H1 (cell line): ENCODE results near the gene CPED1. TPM values are rescaled to one million over a fixed set of nuclear protein-coding genes. Genes with fewer than 3 reads are reported as not detected.

ENCODE experiments used
- CTCF ChIA-PET: fragments of 300-600 bp; sonication (Branson Sonifier 250); formaldehyde crosslinking; loops from one replicate; lab custom pipeline; 2021; ENCODE audit not compliant: partially characterized antibody; lab: Charles Lee
- POLR2A ChIA-PET: fragments of 300-600 bp; sonication (Branson Sonifier 250); formaldehyde crosslinking; loops from one replicate; lab custom pipeline; 2021; ENCODE audit warnings: inconsistent platforms; ENCODE audit not compliant: partially characterized antibody; lab: Charles Lee
- DNase-seq, 2 experiments: peaks; one replicate each; pipeline versions ENCODE4 v3.0.0 to v3.0.0-alpha.2; 2010 to 2022; ENCODE audit warnings: low spot score in 2 of 2, low read depth in 1 of 2, mixed read lengths in 1 of 2
- FAIRE-seq: peaks from 2 replicates; lab custom pipeline; 2011; peaks lifted over from hg19 to GRCh38; lab: Jason Lieb, UNC
- H2AFZ ChIP-seq: 2 replicates; pipeline ENCODE4 v1.8.1; 2012; ENCODE audit warnings: low read length, inconsistent platforms
- H2AK5ac ChIP-seq: 2 replicates; pipeline ENCODE4 v1.6.1; 2013; ENCODE audit warnings: low read depth, low read length
- H2BK120ac ChIP-seq: replicated peaks from 2 replicates; pipeline ENCODE3; 2013; ENCODE audit warnings: low read depth, low read length, inconsistent platforms
- H2BK12ac ChIP-seq: 2 replicates; pipeline ENCODE4 v1.6.1; 2013; ENCODE audit warnings: low read depth, low read length
- H2BK15ac ChIP-seq: 2 replicates; pipeline ENCODE4 v1.6.1; 2013; ENCODE audit warnings: low read length
- H2BK20ac ChIP-seq: 2 replicates; pipeline ENCODE4 v1.6.1; 2013; ENCODE audit warnings: low read length
- H2BK5ac ChIP-seq: 2 replicates; pipeline ENCODE4 v1.6.1; 2013; ENCODE audit warnings: low read depth, low read length
- H3K14ac ChIP-seq: 2 replicates; pipeline ENCODE4 v1.6.1; 2013; ENCODE audit warnings: inconsistent platforms; ENCODE audit not compliant: insufficient read length
- H3K18ac ChIP-seq: 2 replicates; pipeline ENCODE4 v1.6.1; 2013; ENCODE audit warnings: low read length; ENCODE audit errors: extremely low read depth
- H3K23ac ChIP-seq: 2 replicates; pipeline ENCODE4 v1.6.1; 2013; ENCODE audit warnings: inconsistent platforms; ENCODE audit not compliant: insufficient read length
- H3K23me2 ChIP-seq: 2 replicates; pipeline ENCODE4 v1.6.1; 2013; ENCODE audit warnings: low read depth, low read length
- H3K27ac ChIP-seq: 2 replicates; pipeline ENCODE4 v1.6.1; 2011; ENCODE audit warnings: low read depth, low read length, inconsistent platforms
- H3K27me3 ChIP-seq, 4 experiments: replicated peaks in 1 of 4; 1 replicate in 1 of 4; 2 replicates in 3 of 4; pipeline versions ENCODE4 v1.6.1 to v1.8.1; 2011 to 2013; ENCODE audit warnings: low read length in 3 of 4, mild to moderate bottlenecking in 3 of 4, inconsistent platforms in 2 of 4, mixed read lengths in 2 of 4, moderate library complexity in 1 of 4; ENCODE audit not compliant: control insufficient read depth in 3 of 4, insufficient read depth in 3 of 4; ENCODE audit errors: extremely low read depth in 1 of 4
- H3K36me3 ChIP-seq, 4 experiments: 2 replicates each; pipeline versions ENCODE4 v1.6.1 to v1.8.1; 2011 to 2013; ENCODE audit warnings: mild to moderate bottlenecking in 4 of 4, low read length in 3 of 4, moderate library complexity in 2 of 4, control low read depth in 1 of 4, inconsistent platforms in 1 of 4; ENCODE audit not compliant: insufficient read depth in 4 of 4, control insufficient read depth in 2 of 4
- H3K4ac ChIP-seq: replicated peaks from 2 replicates; pipeline ENCODE3; 2013; ENCODE audit warnings: low read length, low read depth, mixed read lengths, inconsistent platforms; ENCODE audit not compliant: insufficient read length
- H3K4me1 ChIP-seq, 4 experiments: replicated peaks in 1 of 4; 1 replicate in 1 of 4; 2 replicates in 3 of 4; pipeline versions ENCODE4 v1.6.1 to v1.8.1; 2011 to 2013; ENCODE audit warnings: low read length in 3 of 4, inconsistent platforms in 2 of 4, mixed read lengths in 1 of 4; ENCODE audit not compliant: insufficient read depth in 4 of 4, control insufficient read depth in 3 of 4
- H3K4me2 ChIP-seq, 2 experiments: 2 replicates each; pipeline versions ENCODE4 v1.6.1 to v1.8.1; 2011 to 2013; ENCODE audit warnings: low read depth in 2 of 2, low read length in 2 of 2, control low read depth in 1 of 2, inconsistent platforms in 1 of 2, mild to moderate bottlenecking in 1 of 2; ENCODE audit not compliant: insufficient read depth in 1 of 2
- H3K4me3 ChIP-seq, 4 experiments: fragments of 200-600, 300-600 bp in 1 of 4; sonication (generic), shearing (Covaris generic), sonication (Bioruptor Twin) in 1 of 4; 2 replicates each; pipeline versions ENCODE4 v1.5.1 to v1.8.1; 2011 to 2016; ENCODE audit warnings: low read length in 4 of 4, low read depth in 3 of 4, control low read depth in 2 of 4, inconsistent platforms in 2 of 4, mild to moderate bottlenecking in 2 of 4, mixed read lengths in 1 of 4, moderate library complexity in 1 of 4; ENCODE audit not compliant: insufficient read depth in 2 of 4; ENCODE audit errors: extremely low read depth in 1 of 4
- H3K56ac ChIP-seq: replicated peaks from 2 replicates; pipeline ENCODE3; 2013; ENCODE audit warnings: low read depth, mild to moderate bottlenecking, mixed read lengths, low read length, inconsistent platforms; ENCODE audit not compliant: insufficient read length
- H3K79me1 ChIP-seq: 2 replicates; pipeline ENCODE4 v1.6.1; 2013; ENCODE audit warnings: low read depth, low read length, control low read depth
- H3K79me2 ChIP-seq, 2 experiments: 2 replicates each; pipeline versions ENCODE4 v1.6.1 to v1.8.1; 2012 to 2013; ENCODE audit warnings: low read length in 2 of 2, mild to moderate bottlenecking in 2 of 2, inconsistent platforms in 1 of 2; ENCODE audit not compliant: insufficient read depth in 2 of 2, control insufficient read depth in 1 of 2
- H3K9ac ChIP-seq, 4 experiments: replicated peaks in 1 of 4; 1 replicate in 1 of 4; 2 replicates in 3 of 4; pipeline versions ENCODE4 v1.6.1 to v1.8.1; 2011 to 2013; ENCODE audit warnings: low read depth in 3 of 4, low read length in 3 of 4, control low read depth in 2 of 4, mild to moderate bottlenecking in 2 of 4, moderate library complexity in 2 of 4, inconsistent platforms in 1 of 4; ENCODE audit errors: extremely low read depth in 1 of 4
- H3K9me3 ChIP-seq, 2 experiments: 2 replicates each; pipeline versions ENCODE4 v1.6.1 to v1.8.1; 2012 to 2013; ENCODE audit warnings: mild to moderate bottlenecking in 2 of 2, moderate library complexity in 2 of 2, control low read depth in 1 of 2, inconsistent platforms in 1 of 2, low read depth in 1 of 2, low read length in 1 of 2, mixed read lengths in 1 of 2; ENCODE audit not compliant: insufficient read depth in 2 of 2
- H4K20me1 ChIP-seq, 2 experiments: replicated peaks in 1 of 2; 2 replicates each; pipeline versions ENCODE3 to v1.8.1; 2011 to 2013; ENCODE audit warnings: inconsistent platforms in 2 of 2, low read length in 2 of 2, mild to moderate bottlenecking in 1 of 2; ENCODE audit not compliant: insufficient read depth in 2 of 2, control insufficient read depth in 1 of 2
- H4K5ac ChIP-seq: 2 replicates; pipeline ENCODE4 v1.6.1; 2013; ENCODE audit warnings: low read length, low read depth, mixed read lengths, inconsistent platforms; ENCODE audit not compliant: insufficient read length
- H4K8ac ChIP-seq: 2 replicates; pipeline ENCODE4 v1.8.0; 2013; ENCODE audit warnings: mild to moderate bottlenecking, moderate library complexity, low read length, inconsistent platforms; ENCODE audit not compliant: insufficient read depth; ENCODE audit errors: extremely low read depth
- H4K91ac ChIP-seq: replicated peaks from 2 replicates; pipeline ENCODE3; 2013; ENCODE audit warnings: low read length, mixed read lengths, inconsistent platforms; ENCODE audit not compliant: insufficient read length
- BACH1 ChIP-seq: IDR thresholded peaks from 2 replicates; pipeline ENCODE4 v1.6.1; 2012; ENCODE audit warnings: low read length, improper control_type of control experiment
- BCL11A ChIP-seq, 2 experiments: IDR thresholded peaks; one replicate each; pipeline ENCODE4 v1.6.1; 2011; ENCODE audit warnings: low read depth in 2 of 2, low read length in 2 of 2, mild to moderate bottlenecking in 2 of 2
- CBX8 ChIP-seq: fragments of 300-800, 300-1000 bp; sonication (generic); IDR thresholded peaks from 2 replicates; pipeline ENCODE4 v1.7.1; 2016; ENCODE audit warnings: low read depth, low read length, borderline replicate concordance
- CHD1 ChIP-seq: IDR thresholded peaks from 2 replicates; pipeline ENCODE4 v1.6.1; 2012; ENCODE audit warnings: low read depth, low read length, improper control_type of control experiment
- E2F6 ChIP-seq: IDR thresholded peaks from 2 replicates; pipeline ENCODE4 v1.6.1; 2012; ENCODE audit warnings: inconsistent platforms
- EGR1 ChIP-seq: IDR thresholded peaks from 2 replicates; pipeline ENCODE4 v1.6.1; 2011; ENCODE audit warnings: low read depth, low read length, borderline replicate concordance
- GABPA ChIP-seq: IDR thresholded peaks from 2 replicates; pipeline ENCODE4 v1.6.1; 2011; ENCODE audit warnings: mild to moderate bottlenecking, low read length, moderate library complexity, borderline replicate concordance; ENCODE audit not compliant: insufficient read depth
- KDM5A ChIP-seq: fragments of 200-600 bp; IDR thresholded peaks from 2 replicates; pipeline ENCODE4 v1.7.1; 2012; ENCODE audit warnings: mild to moderate bottlenecking, low read length, inconsistent platforms, mixed read lengths
- MAFK ChIP-seq: IDR thresholded peaks from 2 replicates; pipeline ENCODE4 v1.6.1; 2012; ENCODE audit warnings: low read depth, mild to moderate bottlenecking, improper control_type of control experiment, low read length
- NANOG ChIP-seq: IDR thresholded peaks from 2 replicates; pipeline ENCODE4 v1.6.1; 2011; ENCODE audit warnings: low read length, low read depth, mild to moderate bottlenecking, inconsistent platforms; ENCODE audit not compliant: insufficient read depth, poor library complexity, severe bottlenecking
- RAD21 ChIP-seq, 2 experiments: IDR thresholded peaks in 1 of 2; conservative IDR thresholded peaks in 1 of 2; 2 replicates each; pipeline ENCODE4 v1.6.1; 2011; ENCODE audit warnings: low read depth in 2 of 2, low read length in 2 of 2, improper control_type of control experiment in 1 of 2, inconsistent platforms in 1 of 2, mild to moderate bottlenecking in 1 of 2, moderate library complexity in 1 of 2
- SIRT6 ChIP-seq: IDR thresholded peaks from one replicate; pipeline ENCODE4 v1.7.1; 2012; ENCODE audit warnings: low read length, inconsistent platforms
- ZNF274 ChIP-seq: IDR thresholded peaks from 2 replicates; pipeline ENCODE4 v1.7.0; 2012; ENCODE audit warnings: low read length, borderline replicate concordance; ENCODE audit errors: extremely low read depth
- WGBS, 2 experiments: shearing (Covaris generic) in 1 of 2; methylation state at CpG; one replicate each; pipeline versions ENCODE4 v1.1.6 to v1.1.7; 2013 to 2015; ENCODE audit warnings: low lambda C conversion rate in 2 of 2, mixed read lengths in 2 of 2, inconsistent platforms in 1 of 2, low coverage in 1 of 2, missing lambda C conversion rate in 1 of 2; ENCODE audit not compliant: insufficient replicate concordance in 2 of 2, insufficient coverage in 1 of 2, insufficient read length in 1 of 2; ENCODE audit errors: extremely low coverage in 1 of 2, missing lambda C conversion rate in 1 of 2; 5-methylcytosine and 5-hydroxymethylcytosine counted together
- polyA plus RNA-seq, 7 experiments: library from polyadenylated mRNA; depleted of rRNA in 3 of 7; stranded (reverse) in 5 of 7; unstranded in 2 of 7; fragments of >200 nt in 5 of 7; fragments of 200-250 nt in 2 of 7; gene quantifications; 1 replicate in 5 of 7; 2 replicates in 1 of 7; 4 replicates in 1 of 7; pipeline versions ENCODE4 v1.2.1 to v1.2.3, GENCODE V29; 2011 to 2013; ENCODE audit warnings: missing spikeins in 2 of 7, mixed read lengths in 2 of 7
- total RNA-seq: library from RNA; stranded (reverse); fragmentation: NEBNext Ultra II Directional; extraction: Animal tissue kit (Norgen Biotek cat#: 25700); gene quantifications from 2 replicates; pipeline ENCODE4 v1.2.1, GENCODE V29; 2021

CPED1 gene
- total and polyA plus RNA-seq, 2 of the 8 experiments (the other 6 are each of a cell fraction or from before 2014, with no cell fraction given): 0.08 to 0.39 TPM

DNA sequence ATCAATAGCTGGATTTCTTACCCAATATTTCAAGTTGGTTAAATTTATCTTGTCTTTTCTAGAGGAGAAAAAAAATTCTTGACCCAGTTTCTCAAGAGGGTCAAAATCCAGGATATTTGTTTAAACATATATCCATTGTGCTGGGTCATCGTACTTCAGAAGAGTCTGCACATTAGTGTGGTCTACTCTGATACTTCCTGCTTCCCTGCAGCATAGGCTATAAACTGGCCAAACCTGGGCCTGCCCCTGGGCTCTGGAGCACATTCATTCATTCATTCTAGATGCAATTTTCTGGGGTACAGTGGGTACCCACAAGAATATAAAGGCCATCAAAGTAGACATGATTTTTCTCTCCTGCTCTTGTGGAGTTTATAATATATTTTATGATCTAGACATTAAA, 198.2 kb downstream of the CPED1 start:
- Histone ChIP-seq H2BK15ac (no peak overlapping the region), H2BK20ac (no peak overlapping the region), H3K56ac (no peak overlapping the region), H3K9ac (no peak overlapping the region), H3K18ac (no peak overlapping the region), H3K79me1 (no peaks in the 10 kb centered on the region), H2AK5ac (no peak overlapping the region), H4K8ac (no peak overlapping the region), H3K4me1 (no peaks in the 10 kb centered on the region), H2BK120ac (no peak overlapping the region), H2AFZ (no peak overlapping the region), H3K4me3 (no peak overlapping the region), H4K20me1 (no peaks in the 10 kb centered on the region), H3K36me3 (no peaks in the 10 kb centered on the region), H3K14ac (no peak overlapping the region), H3K27me3 (no peaks in the 10 kb centered on the region), H3K4me2 (no peak overlapping the region), H3K23me2 (no peaks in the 10 kb centered on the region), H4K5ac (no peak overlapping the region), H3K4ac (no peak overlapping the region), H2BK12ac (no peak overlapping the region), H3K9me3 (no peaks in the 10 kb centered on the region), H2BK5ac (no peak overlapping the region), H3K23ac (no peak overlapping the region), H3K79me2 (no peaks in the 10 kb centered on the region), H3K27ac (no peak overlapping the region), H4K91ac (no peak overlapping the region)
- FAIRE-seq (no peak), DNase-seq (no peak)
- CTCF ChIA-PET: no interaction called here
- 100% methylated on average over 1 of the region's 1 CpG; no CpG with 5 or more reads in 1 of the 2 experiments for WGBS, 2 experiments
- POLR2A ChIA-PET: no interaction called here
- TF ChIP-seq KDM5A (no peak), BCL11A (IDR thresholded peaks at IDR 0.05; ENCODE audit: low read depth in 2 of 2, low read length in 2 of 2) (no peak), RAD21 (IDR thresholded peaks at IDR 0.05 in 1 of 2, conservative IDR thresholded peaks at IDR 0.05 in 1 of 2; ENCODE audit: low read depth in 2 of 2, low read length in 2 of 2) (no peak), NANOG (no peak), MAFK (no peak), SIRT6 (no peak), GABPA (no peak), BACH1 (no peak), CHD1 (no peak), E2F6 (no peak), EGR1 (no peak), CBX8 (no peak), ZNF274 (no peak)
